ENCODE measurements around the gene TRIM62.
"Not testable (repeated sequence)": the region's sequence is repeated elsewhere in the genome, so short reads cannot be mapped to it uniquely, and the experiment has no call there.

The TRIM62 gene

DNA sequence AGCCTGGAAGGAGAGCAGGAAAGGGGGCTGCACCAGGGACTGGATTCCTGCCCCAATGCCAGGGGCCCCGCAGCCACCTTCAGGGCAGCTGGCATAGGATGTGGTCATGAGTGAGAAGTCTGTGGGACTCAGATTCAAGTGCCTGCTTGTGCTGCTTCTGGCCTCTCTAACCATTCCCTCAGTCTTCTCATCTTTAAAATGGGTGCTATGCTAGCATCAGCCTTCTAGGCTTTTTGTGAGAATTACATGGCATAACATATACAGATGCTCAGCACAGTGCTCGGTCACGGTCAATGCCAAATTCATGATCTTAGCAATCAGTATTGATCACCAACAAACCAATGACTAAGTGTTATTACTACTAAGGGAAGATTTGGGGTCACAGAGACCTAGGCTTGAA lies 23.5 kb downstream of the TRIM62 start:
- DNase-seq: no peak

DNA sequence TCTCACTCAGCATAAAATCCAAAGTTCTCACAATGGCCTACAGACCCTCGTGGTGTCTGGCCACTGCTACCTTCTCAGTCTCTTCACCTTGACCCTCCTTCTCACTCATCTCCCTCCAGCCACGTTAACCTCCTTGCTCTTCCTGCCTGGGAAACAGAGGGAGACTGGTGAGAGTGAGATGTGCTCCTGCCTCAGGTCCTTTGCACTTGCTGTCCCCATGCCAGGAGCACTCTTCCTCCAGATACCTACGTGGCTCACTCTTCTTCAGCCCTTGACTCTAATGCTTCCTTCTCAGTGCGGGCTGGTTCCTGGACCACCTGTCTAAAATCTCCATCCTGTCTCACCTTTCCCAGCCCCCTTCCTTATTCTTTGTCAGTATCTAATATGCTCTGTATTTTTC lies 24.7 kb downstream of the TRIM62 start:
- no peak for DNase-seq

DNA sequence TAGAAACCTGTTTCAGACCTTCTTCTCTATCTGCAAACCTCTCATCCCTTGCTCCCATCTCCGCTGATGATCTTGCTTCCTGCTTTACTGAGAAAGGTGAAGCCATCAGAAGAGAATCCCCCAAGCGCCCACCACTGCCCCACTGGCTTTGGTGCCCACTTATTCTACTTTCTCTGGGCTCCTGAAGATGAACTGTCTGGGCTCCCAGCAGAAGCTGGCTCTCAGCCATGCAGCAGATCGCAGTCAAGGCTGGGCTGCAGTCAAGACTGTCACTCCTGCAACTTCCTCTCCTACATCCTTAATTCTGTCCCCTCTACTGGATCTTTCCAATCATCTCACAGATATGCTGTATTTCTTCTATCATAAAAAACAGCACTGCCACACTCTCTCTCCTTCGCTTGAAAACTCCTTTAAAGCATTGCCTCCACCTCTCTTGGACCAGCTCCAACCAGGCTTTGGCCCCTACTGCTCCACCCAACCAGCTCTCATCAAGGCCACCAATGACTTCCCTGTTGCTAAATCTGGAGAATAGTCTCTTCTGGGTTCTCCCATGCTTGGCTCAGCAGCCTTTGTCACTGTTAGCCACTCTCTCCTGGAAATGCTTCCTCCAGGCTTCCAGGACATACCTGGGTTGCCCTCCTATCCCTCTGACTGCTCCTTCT lies 25.8 kb downstream of the TRIM62 start:
- DNase-seq: no peak

DNA sequence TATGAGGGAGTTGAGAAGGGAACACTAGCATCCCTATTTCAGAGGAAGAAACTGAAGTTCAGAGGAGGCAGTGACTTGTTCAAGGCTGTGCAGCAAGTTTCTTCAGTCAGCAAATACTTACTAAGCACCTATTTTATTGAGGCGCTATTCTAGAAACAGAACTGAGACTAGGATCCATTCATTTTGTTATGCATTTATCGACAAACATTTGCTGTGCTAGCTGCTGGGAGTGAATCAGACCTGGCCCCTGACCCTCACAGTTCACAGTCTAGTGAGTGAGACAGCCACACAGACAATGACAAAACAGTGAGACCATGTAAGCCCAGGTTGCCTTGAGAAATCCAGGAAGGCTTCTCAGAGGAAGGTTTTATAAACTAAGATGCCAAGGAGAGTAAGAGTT lies 28.2 kb downstream of the TRIM62 start:
- DNase-seq: no peak

DNA sequence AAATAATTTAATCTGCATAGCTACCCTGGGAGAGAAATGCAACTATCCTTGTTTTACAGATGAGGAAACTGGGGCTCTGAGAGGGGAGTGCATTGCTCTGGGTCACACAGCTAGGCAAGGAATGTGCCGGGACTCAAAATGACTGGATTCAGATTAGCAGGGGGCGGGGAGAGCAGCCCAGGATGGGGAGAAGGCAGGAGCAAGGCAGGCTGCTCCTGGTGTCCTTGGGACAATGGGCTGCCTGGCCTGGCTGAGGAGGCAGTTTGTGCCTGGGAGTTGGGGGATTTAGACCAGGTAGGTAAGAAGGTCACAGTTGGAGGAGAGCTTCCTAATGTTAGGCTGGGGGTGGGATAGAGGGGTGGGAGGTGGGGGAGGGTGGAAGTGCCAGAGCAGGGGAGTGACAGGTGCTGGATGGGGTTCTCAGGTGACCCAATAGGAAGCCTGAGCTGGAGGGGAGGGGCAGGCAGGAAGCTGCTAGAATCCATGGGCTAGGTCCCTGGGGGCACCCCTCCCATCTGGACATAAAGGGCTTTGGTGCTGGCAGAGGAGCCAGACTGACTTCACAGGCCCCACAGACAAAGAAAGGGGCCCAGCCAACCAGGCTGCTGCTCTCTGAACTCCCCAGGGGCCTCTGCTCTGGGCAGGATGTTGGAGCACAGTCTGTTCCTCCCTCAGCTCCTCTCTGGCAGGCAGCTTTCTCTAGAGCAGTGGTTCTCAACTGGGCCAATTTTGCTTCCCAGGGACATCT lies 29.0 kb downstream of the TRIM62 start:
- no peak for DNase-seq

DNA sequence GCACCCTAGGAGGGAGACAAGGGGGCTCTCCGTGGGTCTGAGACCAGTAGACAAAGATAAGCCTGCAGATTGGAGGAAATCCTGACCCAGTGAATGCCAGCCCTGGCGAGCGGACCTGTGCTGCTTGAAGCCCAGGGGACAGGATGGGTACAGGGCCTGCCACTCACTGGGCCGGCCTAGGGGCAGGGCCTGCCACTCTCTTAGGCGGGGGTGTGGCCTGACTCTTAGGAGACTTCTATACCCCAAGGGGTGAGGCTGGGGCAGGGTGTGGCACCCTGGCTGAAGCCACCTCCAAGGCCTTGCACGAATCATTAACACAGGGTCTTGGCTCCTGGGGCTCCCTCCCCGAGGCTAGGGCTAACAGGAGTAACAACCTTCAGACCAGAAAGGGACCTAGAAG lies 30.7 kb downstream of the TRIM62 start:
- DNase-seq: no peak

DNA sequence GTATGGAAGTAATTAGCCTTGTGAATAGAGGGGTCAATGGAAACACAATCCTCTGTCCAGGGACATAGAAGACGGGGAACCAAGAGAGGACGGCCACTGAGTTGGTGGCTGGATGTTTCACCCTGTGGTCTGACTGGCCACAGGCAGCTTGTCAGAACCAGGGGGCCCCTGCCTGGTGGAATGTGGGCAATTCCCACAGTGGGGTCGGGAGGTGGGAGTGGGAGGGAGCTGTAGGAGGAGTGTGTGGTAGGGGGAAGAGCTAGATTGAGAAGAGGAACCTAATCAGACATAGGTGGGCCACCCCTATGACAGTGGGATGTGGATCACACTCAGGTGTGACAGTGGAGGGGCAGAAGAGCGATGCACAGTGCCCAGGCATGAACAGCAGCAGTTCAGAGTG lies 31.3 kb downstream of the TRIM62 start:
- DNase-seq: no peak

DNA sequence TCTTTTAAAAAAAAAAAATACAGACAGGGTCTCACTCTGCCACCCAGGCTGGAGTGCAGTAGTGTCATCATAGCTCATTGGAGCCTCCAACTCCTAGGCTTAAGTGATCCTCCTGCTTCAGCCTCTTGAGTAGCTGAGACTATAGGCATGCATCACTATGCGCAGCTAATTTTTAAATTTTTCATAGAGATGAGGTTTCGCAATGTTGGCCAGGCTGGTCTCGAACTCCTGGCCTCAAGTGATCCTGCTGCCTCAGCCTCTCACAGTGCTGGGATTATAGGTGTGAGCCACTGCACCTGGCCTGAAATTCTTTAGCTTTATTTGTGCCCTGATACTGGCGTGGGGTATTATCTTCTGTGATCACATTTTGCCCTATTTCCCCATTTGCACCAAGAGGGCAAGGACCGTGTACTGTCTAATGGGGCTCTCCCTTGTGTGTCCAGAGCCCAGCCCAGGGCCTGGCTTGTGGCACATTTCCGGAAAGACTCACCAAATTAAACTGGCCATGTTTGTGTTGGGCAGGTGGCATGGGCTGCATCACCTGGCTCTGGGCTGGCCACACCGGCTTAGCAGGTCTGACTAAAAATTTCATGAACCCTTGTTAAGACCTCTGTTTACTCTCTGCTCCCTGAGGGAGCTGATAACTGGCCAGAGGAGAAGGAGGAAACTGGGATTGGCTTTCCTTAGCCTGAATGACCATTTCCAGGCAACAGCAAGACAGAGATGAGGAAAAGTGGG lies 32.2 kb downstream of the TRIM62 start:
- no peak for DNase-seq

DNA sequence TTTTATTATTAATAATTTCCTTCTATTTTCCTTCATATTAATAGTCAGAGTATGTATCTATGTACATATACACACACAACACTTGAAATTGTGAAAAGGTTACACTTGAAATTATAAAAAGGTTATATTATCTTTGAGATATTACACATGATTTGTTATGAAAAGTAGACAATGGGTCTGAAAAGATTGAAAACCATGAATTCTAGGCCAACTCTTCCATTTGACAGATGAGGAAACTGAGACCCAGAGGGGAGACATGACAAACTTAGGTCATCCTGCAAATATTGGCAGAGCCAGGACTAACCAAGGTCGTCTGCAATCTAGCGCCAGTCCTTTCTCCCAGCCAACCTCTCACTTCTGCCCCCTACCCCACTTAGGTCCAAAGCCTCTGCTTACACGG lies 33.2 kb downstream of the TRIM62 start:
- DNase-seq: no peak

DNA sequence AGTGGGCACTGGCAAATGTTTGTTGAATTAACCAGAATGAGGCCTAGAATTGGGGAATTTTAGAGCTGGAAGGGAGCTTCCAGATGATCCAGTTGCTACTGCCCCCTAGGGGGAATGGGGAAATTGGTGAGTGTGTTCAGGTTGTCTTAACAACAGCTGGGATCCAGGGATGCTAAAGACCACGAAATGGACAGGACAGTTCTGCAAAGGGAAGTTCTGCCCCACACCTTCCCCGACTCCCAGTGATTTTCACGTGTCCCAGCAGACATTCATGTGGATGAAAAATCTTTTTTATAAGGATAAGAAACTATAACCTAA lies 33.9 kb downstream of the TRIM62 start:
- DNase-seq: no peak

DNA sequence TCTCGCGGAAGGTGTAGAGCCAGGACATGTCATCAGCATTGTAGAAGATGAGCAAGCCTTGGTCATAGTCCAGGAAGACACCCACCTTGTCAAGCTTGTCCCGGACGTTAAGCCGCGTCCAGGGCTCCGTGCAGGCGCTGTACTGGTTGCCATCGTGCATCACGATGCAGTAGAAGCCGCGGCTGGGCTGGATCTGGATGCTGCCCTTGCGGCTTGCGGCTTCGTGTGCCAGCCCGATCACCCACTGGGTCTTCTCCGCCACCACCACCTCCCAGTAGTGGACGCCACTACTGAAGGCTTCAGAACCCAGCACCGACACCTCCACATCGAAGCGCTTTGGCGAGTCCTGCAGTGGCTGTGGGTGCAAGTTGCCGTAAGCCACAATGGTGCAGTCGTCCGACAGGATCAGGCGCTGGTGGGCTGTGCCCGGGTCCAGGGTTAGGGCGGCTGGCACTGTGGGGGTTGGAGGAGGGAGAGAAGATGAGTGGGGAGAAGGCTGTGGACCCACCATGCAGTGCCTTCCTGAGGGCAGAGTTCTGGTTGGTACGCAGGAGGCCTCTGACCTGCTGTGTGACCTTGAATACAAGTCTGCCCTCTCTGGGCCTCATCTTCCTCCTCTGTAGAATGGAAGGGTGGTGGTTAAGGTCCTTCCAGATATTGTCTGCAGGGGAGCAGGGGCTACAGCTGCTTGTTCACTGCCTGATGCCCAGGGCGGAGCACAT lies 34.4 kb downstream of the TRIM62 start:
- DNase-seq: no peak

DNA sequence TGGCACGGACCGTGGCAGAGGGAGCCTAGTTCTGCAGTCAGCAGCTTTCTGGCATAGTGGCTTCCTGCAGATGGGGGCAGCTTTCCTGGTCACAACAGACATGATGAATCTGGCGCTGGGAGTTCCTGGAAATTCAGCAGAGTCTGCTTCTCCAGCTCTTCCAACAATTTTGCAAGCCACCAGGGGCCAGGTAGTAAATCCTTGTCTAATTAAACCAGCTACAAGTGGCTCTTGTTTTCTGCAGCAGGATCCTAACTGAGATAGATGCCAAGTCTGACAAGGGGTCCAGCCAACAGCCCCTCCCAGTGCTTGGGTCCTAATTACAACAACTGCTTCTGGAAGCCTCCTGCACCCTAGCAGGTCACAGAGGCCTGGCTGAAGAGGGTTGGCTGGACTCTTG lies 35.8 kb downstream of the TRIM62 start:
- DNase-seq: no peak

DNA sequence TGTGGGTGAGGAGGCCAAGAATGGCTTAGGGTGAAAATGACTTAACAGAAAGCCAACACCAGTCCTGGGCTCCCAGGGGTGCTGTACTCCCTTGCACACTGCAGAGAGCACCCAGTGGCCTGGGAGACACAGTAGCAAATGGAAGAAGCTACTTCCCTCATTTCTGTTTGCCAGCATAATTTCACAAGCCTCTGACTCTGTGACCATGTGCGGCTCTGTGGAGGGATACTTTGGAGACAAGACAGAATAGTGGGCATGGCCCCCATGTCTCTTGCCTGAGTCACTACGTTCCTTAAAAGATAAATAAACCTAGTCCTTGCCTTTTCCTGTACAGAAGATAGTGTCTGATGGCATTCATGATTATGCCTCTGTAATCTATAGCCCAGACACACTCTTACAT lies 38.1 kb downstream of the TRIM62 start:
- no peak for DNase-seq

DNA sequence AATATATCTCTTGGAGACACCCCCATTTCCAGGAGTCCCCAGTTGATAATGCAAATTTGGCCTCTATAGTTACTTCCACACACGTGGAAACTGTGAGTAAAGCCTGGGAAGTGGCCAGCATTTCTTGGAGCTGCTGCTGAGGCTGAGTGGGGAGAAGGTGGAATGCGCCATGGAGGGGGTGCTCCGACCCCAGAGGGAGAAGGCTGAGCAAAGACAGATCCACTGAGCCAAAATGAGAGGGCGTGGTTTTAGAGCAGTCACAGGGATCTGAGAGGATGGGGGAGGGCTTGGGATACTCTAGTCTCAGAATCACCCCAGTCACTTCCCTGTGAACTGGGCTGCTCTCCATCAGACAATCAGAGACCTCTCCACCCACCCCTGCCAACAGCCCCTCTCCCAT lies 38.7 kb downstream of the TRIM62 start:
- DNase-seq: no peak

DNA sequence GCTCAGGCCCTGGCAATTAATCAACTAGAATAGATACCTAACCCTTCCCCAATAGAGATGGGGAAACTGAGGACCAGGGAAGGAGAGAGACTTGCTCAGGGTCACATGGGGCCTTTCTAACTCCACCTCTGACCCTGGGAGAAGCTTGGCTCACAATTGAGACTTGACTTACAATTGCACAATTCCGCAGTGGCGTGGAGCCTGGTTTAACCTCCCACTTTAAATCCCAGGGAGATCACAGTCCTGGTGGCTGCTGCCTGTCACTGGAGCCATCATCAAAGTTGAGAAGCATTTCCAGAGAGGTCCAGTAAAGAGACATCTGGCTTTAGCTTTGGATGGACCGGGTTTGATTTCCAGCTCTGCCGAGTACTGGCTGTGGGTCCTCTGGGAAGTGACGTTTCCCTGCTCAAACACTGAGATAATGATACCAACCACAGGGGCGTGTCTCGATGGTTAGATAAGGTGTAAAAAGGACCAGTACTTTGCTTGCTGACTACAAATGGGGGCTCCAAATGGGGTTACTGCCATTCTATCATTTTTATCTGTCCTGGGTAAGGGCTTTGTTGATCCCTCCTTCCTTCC lies 39.3 kb downstream of the TRIM62 start:
- no peak for DNase-seq

DNA sequence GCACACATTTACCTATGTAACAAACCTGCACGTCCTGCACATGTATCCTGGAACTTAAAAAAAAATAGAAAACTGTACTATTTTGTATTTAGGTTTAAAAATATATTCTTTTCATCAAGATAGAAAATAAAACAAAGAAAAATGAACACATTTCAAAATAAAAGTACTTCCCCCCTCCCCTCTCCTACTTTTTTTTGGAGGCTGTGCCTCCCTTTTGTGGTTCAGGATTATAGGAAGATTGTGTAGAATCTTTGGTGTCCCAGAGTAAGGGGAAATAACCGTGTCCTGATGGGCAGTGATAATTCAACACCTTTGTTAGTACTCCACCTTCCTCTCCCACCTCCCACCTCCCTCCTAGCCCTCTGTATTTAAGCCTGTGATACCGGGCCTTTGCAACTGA lies 40.1 kb downstream of the TRIM62 start:
- no peak for DNase-seq

DNA sequence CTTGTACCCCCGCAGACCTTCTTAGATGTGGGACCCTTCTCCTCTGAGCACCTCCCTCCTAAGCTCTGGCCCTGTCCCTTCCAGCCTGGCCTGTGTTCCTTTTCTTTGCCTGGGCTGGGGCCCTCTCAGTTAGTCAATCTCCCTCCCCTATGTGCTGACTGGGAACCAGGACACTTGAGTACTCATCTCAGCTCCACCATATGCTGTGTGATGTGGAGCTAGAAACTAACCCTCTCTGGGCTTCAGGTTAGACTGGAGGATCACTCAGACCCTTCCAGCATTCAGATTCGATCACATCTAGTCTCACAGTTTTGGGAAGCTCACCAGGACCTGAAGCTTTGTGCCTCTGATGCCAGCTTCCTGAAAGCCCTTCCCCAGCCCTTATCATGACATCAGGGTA lies 40.6 kb downstream of the TRIM62 start:
- no peak for DNase-seq

DNA sequence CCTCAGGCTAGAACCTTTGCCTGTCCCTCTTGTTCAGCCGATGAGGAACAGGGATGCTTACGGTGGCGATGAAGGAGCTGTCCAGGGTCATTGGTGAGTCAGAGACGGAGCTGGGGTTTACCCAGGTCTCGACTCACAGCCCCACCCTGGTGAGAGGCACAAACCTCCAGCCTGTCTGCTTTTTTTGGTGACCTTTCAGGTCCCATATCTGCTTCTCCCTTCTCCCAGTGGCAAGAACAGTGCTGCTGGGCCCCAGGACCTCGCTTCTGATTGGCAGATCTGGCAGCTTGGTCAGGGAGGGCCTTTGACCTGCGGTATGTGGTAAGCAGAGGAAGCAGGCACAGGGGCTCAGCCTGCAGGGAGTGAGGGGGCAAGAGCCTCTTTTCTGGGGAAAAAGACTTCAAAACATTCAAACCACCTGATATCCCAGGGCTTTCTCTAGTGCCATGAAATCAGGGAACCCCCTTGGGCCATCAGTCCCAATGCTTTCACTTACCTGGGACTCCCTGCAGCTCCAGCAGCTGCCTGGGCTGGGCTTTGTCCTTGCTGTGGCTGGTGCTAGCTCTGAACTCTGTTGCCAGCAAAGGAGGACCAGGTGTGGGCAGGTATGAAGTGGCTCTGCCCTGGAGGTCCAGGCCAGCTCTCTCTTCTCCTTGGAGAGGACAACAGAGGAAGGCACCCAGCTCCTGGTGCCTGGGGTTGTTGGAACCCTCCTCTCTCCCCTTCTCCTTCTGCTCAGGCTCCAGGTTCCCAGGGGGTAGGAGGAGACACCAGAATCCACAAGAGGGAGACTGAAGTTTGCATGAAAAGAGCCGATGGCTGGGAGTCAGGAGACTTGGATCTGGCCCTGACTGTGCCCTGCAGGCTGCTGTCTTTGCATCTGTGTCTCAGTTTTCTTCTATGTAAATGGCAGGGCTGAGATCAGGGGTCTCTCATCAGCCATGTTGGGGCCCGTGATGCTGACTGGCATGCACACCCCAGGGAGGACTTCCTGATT lies 41.4 kb downstream of the TRIM62 start:
- DNase-seq: no peak

DNA sequence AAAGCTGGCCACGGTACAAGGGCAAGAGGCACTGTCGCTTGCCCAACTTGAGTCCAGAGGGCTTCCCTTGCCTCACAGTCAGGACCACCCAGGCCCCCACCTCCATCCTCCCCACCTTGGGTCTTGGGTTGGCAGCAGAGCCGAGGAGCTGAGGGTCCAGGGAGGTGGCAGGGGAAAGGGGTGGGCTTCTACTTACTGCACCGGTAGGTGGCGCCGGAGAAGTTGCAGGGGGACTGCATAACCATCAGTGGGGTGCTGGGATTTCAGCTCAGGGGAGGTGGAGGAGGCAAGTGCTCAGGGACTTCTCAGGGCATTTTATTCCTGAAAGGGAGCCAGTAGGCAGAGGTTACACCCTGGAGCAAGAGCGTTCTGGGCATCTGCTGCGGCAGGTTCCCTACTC lies 44.0 kb downstream of the TRIM62 start:
- DNase-seq: peak; percentile 49 to 59

DNA sequence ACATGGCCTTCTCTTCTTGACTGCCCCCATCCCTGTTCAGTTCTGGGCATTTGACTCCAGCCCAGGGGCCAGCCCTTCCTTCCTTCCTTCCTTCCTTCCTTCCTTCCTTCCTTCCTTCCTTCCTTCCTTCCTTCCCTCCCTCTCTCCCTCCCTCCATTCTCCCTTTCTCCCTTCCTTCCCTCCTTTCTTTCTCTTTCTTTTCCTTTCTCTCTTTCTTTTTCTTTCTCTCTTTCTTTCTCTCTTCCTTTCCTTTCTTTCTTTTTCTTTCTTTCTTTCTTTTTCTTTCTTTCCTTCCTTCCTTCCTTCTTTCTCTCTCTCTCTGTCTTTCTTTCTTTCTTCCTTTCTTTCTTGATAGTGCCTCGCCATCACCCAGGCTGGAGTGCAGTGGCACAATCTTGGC lies 45.8 kb downstream of the TRIM62 start:
- DNase-seq: not testable (repeated sequence)

DNA sequence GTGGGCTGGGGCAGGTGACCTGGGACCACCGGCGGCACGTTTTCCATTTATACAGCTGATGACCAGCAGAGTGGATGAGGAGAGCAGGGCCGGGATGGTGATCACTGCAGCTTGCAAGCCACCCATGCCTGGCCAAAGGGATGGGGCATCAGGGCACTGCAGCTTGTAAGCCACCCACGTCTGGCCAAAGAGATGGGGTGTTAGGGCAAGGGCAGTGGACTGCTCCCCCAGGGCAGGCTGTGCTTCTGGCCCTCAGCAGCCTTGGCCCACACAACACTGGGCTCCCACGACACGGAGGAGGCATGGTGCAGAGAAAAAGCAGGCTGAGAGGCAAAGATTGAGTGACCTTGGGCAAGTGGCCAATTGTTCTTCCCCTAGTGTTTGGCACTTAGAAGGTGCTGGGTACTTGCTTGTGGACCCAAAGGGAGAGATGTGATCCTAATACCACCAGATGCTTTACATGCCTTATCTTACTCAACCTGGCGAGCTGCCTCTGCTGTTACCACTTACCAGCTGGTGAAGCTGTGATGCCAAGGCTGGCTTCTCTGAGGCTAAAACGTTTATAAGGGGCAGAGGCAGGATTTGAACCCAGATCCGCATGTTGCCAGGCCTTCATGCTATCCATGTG lies 48.3 kb downstream of the TRIM62 start:
- no peak for DNase-seq

DNA sequence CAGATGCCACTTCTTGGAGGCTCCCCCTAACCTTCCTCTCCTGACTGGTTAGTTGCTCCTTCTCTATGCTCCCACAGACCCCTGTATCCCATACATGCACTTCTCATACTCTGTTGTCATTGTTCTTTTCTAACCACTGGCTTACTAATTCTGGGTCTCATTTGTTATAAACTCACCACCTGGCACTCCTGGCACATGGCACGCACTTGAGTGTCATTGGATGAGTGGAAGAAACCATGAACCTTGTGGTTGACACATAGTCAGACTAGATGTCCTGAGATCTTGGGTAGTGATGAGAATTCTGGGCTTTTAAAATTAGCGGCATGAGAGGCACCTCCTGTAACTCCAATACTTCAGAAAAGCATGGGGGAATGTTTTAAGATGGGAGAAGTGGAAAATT lies 49.3 kb downstream of the TRIM62 start:
- no peak for DNase-seq
